H9 (cell line): ENCODE data around the gene MANF. TPM values are rescaled to one million over a fixed set of nuclear protein-coding genes. Genes with fewer than 3 reads are reported as not detected.
A peak's percentile ranks its signal among the peaks of the same experiment; 100 is the strongest.

Source experiments
- DNase-seq: peaks from one replicate; pipeline ENCODE4 v3.0.0-alpha.2; 2017
- H2AFZ ChIP-seq: one replicate; pipeline ENCODE4 v1.6.1; 2013; ENCODE audit warnings: mild to moderate bottlenecking, low read length, control low read depth, moderate library complexity
- H2AK5ac ChIP-seq: 2 replicates; pipeline ENCODE4 v1.6.1; 2013; ENCODE audit warnings: low read length, control low read depth, mixed read lengths; ENCODE audit not compliant: insufficient read length
- H2BK120ac ChIP-seq: one replicate; pipeline ENCODE4 v1.6.1; 2013; ENCODE audit warnings: low read depth, mild to moderate bottlenecking, low read length, control low read depth, inconsistent platforms; ENCODE audit not compliant: poor library complexity, severe bottlenecking
- H2BK12ac ChIP-seq: 2 replicates; pipeline ENCODE4 v1.6.1; 2013; ENCODE audit warnings: low read length, control low read depth, mixed read lengths, low read depth; ENCODE audit not compliant: insufficient read length
- H2BK15ac ChIP-seq: 2 replicates; pipeline ENCODE4 v1.6.1; 2013; ENCODE audit warnings: low read depth, low read length, control low read depth
- H2BK20ac ChIP-seq: one replicate; pipeline ENCODE4 v1.6.1; 2013; ENCODE audit warnings: low read depth, mild to moderate bottlenecking, low read length, control low read depth, inconsistent platforms; ENCODE audit not compliant: poor library complexity, severe bottlenecking
- H2BK5ac ChIP-seq: 2 replicates; pipeline ENCODE4 v1.6.1; 2013; ENCODE audit warnings: low read length, control low read depth, mixed read lengths; ENCODE audit not compliant: insufficient read length
- H3K14ac ChIP-seq: 2 replicates; pipeline ENCODE4 v1.6.1; 2013; ENCODE audit warnings: low read length, control low read depth; ENCODE audit not compliant: insufficient read depth
- H3K18ac ChIP-seq: 2 replicates; pipeline ENCODE4 v1.6.1; 2013; ENCODE audit warnings: low read depth, mild to moderate bottlenecking, mixed read lengths, low read length, control low read depth; ENCODE audit not compliant: insufficient read length
- H3K23ac ChIP-seq: 2 replicates; pipeline ENCODE4 v1.6.1; 2013; ENCODE audit warnings: low read length, control low read depth, mixed read lengths, low read depth; ENCODE audit not compliant: insufficient read length
- H3K23me2 ChIP-seq: 2 replicates; pipeline ENCODE4 v1.6.1; 2013; ENCODE audit warnings: low read depth, mild to moderate bottlenecking, mixed read lengths, low read length, control low read depth; ENCODE audit not compliant: insufficient read length, poor library complexity, severe bottlenecking
- H3K27ac ChIP-seq: 2 replicates; pipeline ENCODE4 v1.5.1; 2013; ENCODE audit warnings: low read length, control low read depth, mixed read lengths, low read depth; ENCODE audit not compliant: insufficient read length
- H3K27me3 ChIP-seq: 2 replicates; pipeline ENCODE4 v1.6.1; 2013; ENCODE audit warnings: low read length, control low read depth, inconsistent platforms; ENCODE audit not compliant: insufficient read depth
- H3K4ac ChIP-seq: 2 replicates; pipeline ENCODE4 v1.6.1; 2013; ENCODE audit warnings: low read depth, mild to moderate bottlenecking, control low read depth, inconsistent platforms, low read length, moderate library complexity
- H3K4me1 ChIP-seq: 2 replicates; pipeline ENCODE4 v1.6.1; 2013; ENCODE audit warnings: low read length, control low read depth, inconsistent platforms; ENCODE audit not compliant: insufficient read depth
- H3K4me2 ChIP-seq: 2 replicates; pipeline ENCODE4 v1.6.1; 2013; ENCODE audit warnings: low read length, control low read depth, mixed read lengths; ENCODE audit not compliant: insufficient read length, insufficient read depth
- H3K56ac ChIP-seq: 2 replicates; pipeline ENCODE4 v1.6.1; 2013; ENCODE audit warnings: low read depth, mild to moderate bottlenecking, mixed read lengths, low read length, control low read depth; ENCODE audit not compliant: insufficient read length
- H3K79me1 ChIP-seq: 2 replicates; pipeline ENCODE4 v1.6.1; 2013; ENCODE audit warnings: low read depth, mild to moderate bottlenecking, moderate library complexity, low read length, control low read depth, inconsistent platforms; ENCODE audit not compliant: insufficient read depth, poor library complexity, severe bottlenecking
- H3K79me2 ChIP-seq: 2 replicates; pipeline ENCODE4 v1.6.1; 2013; ENCODE audit warnings: low read length, control low read depth, inconsistent platforms; ENCODE audit not compliant: insufficient read depth
- H3K9ac ChIP-seq: 2 replicates; pipeline ENCODE4 v1.6.1; 2013; ENCODE audit warnings: low read length, control low read depth, mixed read lengths; ENCODE audit not compliant: insufficient read length; ENCODE audit errors: extremely low read depth
- H3K9me3 ChIP-seq: one replicate; pipeline ENCODE4 v1.6.1; 2013; ENCODE audit warnings: low read depth, low read length, inconsistent platforms; ENCODE audit not compliant: control insufficient read depth
- H3T11ph ChIP-seq: one replicate; pipeline ENCODE4 v1.6.1; 2013; ENCODE audit warnings: mild to moderate bottlenecking, low read length, control low read depth, inconsistent platforms
- H4K20me1 ChIP-seq: one replicate; pipeline ENCODE4 v1.6.1; 2013; ENCODE audit not compliant: control insufficient read depth, insufficient read length, insufficient read depth
- H4K5ac ChIP-seq: 2 replicates; pipeline ENCODE4 v1.6.1; 2013; ENCODE audit warnings: low read depth, mild to moderate bottlenecking, mixed read lengths, low read length, control low read depth; ENCODE audit not compliant: insufficient read length
- H4K8ac ChIP-seq: replicated peaks from 2 replicates; pipeline ENCODE4 v1.6.1; 2013; ENCODE audit warnings: low read length, control low read depth, mixed read lengths, low read depth; ENCODE audit not compliant: insufficient read length
- H4K91ac ChIP-seq: 2 replicates; pipeline ENCODE4 v1.6.1; 2013; ENCODE audit warnings: low read depth, mild to moderate bottlenecking, moderate library complexity, mixed read lengths, low read length, control low read depth; ENCODE audit not compliant: insufficient read length
- H3K27ac Mint-ChIP-seq, 3 experiments: 2 replicates in 2 of 3; 3 replicates in 1 of 3; pipeline ENCODE4 v1.8.0; 2020 to 2021; ENCODE audit warnings: mixed read lengths in 3 of 3, mild to moderate bottlenecking in 1 of 3, moderate library complexity in 1 of 3
- H3K27me3 Mint-ChIP-seq: 2 replicates; pipeline ENCODE4 v1.8.0; 2021; ENCODE audit warnings: low read depth, mild to moderate bottlenecking, moderate library complexity, mixed read lengths
- H3K36me3 Mint-ChIP-seq, 3 experiments: 2 replicates in 2 of 3; 3 replicates in 1 of 3; pipeline ENCODE4 v1.8.0; 2020 to 2021; ENCODE audit warnings: low read depth in 3 of 3, mixed read lengths in 3 of 3; ENCODE audit not compliant: insufficient read depth in 1 of 3
- H3K4me1 Mint-ChIP-seq, 2 experiments: 2 replicates each; pipeline ENCODE4 v1.8.0; 2020; ENCODE audit warnings: mixed read lengths in 2 of 2
- H3K4me3 Mint-ChIP-seq, 2 experiments: 2 replicates in 1 of 2; 3 replicates in 1 of 2; pipeline ENCODE4 v1.8.0; 2020 to 2021; ENCODE audit warnings: mild to moderate bottlenecking in 2 of 2, mixed read lengths in 2 of 2, moderate library complexity in 1 of 2
- H3K9me3 Mint-ChIP-seq, 2 experiments: 2 replicates in 1 of 2; 3 replicates in 1 of 2; pipeline ENCODE4 v1.8.0; 2020; ENCODE audit warnings: mild to moderate bottlenecking in 2 of 2, mixed read lengths in 2 of 2, moderate library complexity in 1 of 2
- CTCF ChIP-seq: fragments of 200-600 bp; sonication (generic); conservative IDR thresholded peaks from 3 replicates; pipeline ENCODE4 v1.8.0; 2021; ENCODE audit warnings: antibody characterized with exemption, mild to moderate bottlenecking
- WGBS: extraction: QIAGEN DNeasy Blood & Tissue Kit; methylation state at CpG from one replicate; pipeline ENCODE4 v1.1.7; 2013; ENCODE audit warnings: missing lambda C conversion rate, low lambda C conversion rate, mixed read lengths; ENCODE audit not compliant: insufficient read length; ENCODE audit errors: extremely low coverage; 5-methylcytosine and 5-hydroxymethylcytosine counted together
- total RNA-seq: library from RNA; stranded (reverse); gene quantifications from 2 replicates; pipeline ENCODE4 v1.2.1, GENCODE V29; 2021

The MANF gene
- total RNA-seq, 1 experiment from 2014 or later, result 148 TPM

- no peak overlapping the region for H3K14ac ChIP-seq
- H4K8ac ChIP-seq, result no peak overlapping the region
- H3K27me3 ChIP-seq, result no peaks in the 10 kb centered on the region
- H2BK15ac ChIP-seq, result no peak overlapping the region
- H2BK120ac ChIP-seq, result no peak overlapping the region
- peak overlapping the region in 1 of 3 experiments; percentile 65; a peak in 1 of 7 replicates for H3K27ac Mint-ChIP-seq
- H3K4ac ChIP-seq, result no peak overlapping the region
- no peaks in the 10 kb centered on the region for H3K23me2 ChIP-seq
- H3T11ph ChIP-seq, result no peak overlapping the region
- H3K9me3 ChIP-seq, result no peaks in the 10 kb centered on the region
- no peak overlapping the region for H2BK12ac ChIP-seq
- H3K9me3 Mint-ChIP-seq, result no peaks in the 10 kb centered on the region
- H2AFZ ChIP-seq, result no peak overlapping the region
- H2BK5ac ChIP-seq, result no peak overlapping the region
- H3K4me2 ChIP-seq, result no peak overlapping the region
- H3K23ac ChIP-seq, result no peak overlapping the region
- no peak for TF ChIP-seq CTCF
- H3K79me1 ChIP-seq, result no peaks in the 10 kb centered on the region
- H4K20me1 ChIP-seq, result no peaks in the 10 kb centered on the region
- H3K27ac ChIP-seq, result no peak overlapping the region
- peaks cover 15 to 17% of the 10 kb centered on the region in 2 experiments for H3K4me1 Mint-ChIP-seq
- no peak overlapping the region for H4K5ac ChIP-seq
- WGBS, result no CpG with 5 or more reads among the region's 4 CpGs
- H3K9ac ChIP-seq, result no peak overlapping the region
- peaks cover 11% of the 10 kb centered on the region; the same call in 1 of the 2 replicates for H3K4me1 ChIP-seq
- H2AK5ac ChIP-seq, result no peak overlapping the region
- H3K4me3 Mint-ChIP-seq, result no peak overlapping the region; a peak in 1 of 5 replicates
- H3K36me3 Mint-ChIP-seq, result peaks cover 4 to 19% (median 8%) of the 10 kb centered on the region in 3 experiments; a peak in 4 of 7 replicates
- H3K27me3 Mint-ChIP-seq, result no peaks in the 10 kb centered on the region
- H3K79me2 ChIP-seq, result no peaks in the 10 kb centered on the region
- peak; percentile 25 for DNase-seq
- no peak overlapping the region for H4K91ac ChIP-seq
- H3K56ac ChIP-seq, result no peak overlapping the region
- no peak overlapping the region for H3K18ac ChIP-seq
- H2BK20ac ChIP-seq, result no peak overlapping the region
Measured at GRCh38 chr3:51340013-51340829, 44.9 kb upstream of the MANF start.
